OCI-LY3 (cell line): Measurements from ENCODE around the gene CCDC187.

ENCODE experiments used
- H2AFZ ChIP-seq: fragments of 200-600, 300-600 bp; shearing (Covaris generic); 2 replicates; pipeline ENCODE4 v1.6.0; 2014; ENCODE audit warnings: antibody characterized with exemption, low read depth, low read length
- H3K27ac ChIP-seq: fragments of 200-600, 300-600 bp; sonication (generic); 2 replicates; pipeline ENCODE4 v1.5.1; 2014; ENCODE audit warnings: mild to moderate bottlenecking, low read length, moderate library complexity, mixed read lengths
- H3K27me3 ChIP-seq: fragments of 200-600, 300-600 bp; sonication (generic); 2 replicates; pipeline ENCODE4 v1.6.1; 2014; ENCODE audit warnings: low read depth, low read length, mixed read lengths
- H3K36me3 ChIP-seq: fragments of 200-600, 300-600 bp; sonication (generic); replicated peaks from 2 replicates; pipeline ENCODE3; 2014; ENCODE audit warnings: low read depth, low read length, mixed read lengths
- H3K4me1 ChIP-seq: fragments of 300-600, 200-600 bp; sonication (generic); 2 replicates; pipeline ENCODE4 v1.6.1; 2014; ENCODE audit warnings: low read length, mixed read lengths
- H3K4me2 ChIP-seq: fragments of 200-600, 300-600 bp; sonication (generic); 2 replicates; pipeline ENCODE4 v1.6.1; 2014; ENCODE audit warnings: low read length, mixed read lengths
- H3K4me3 ChIP-seq: fragments of 300-600, 200-600 bp; sonication (generic); 2 replicates; pipeline ENCODE4 v1.5.1; 2014; ENCODE audit warnings: antibody characterized with exemption, mild to moderate bottlenecking, low read length, moderate library complexity
- H3K79me2 ChIP-seq: fragments of 300-600, 200-600 bp; shearing (Covaris generic); 2 replicates; pipeline ENCODE4 v1.6.1; 2014; ENCODE audit warnings: mild to moderate bottlenecking, low read length, mixed read lengths
- H3K9ac ChIP-seq: fragments of 300-600, 200-600 bp; shearing (Covaris generic); 2 replicates; pipeline ENCODE4 v1.6.0; 2014; ENCODE audit warnings: mild to moderate bottlenecking, low read length, moderate library complexity
- H3K9me3 ChIP-seq: fragments of 200-600, 300-600 bp; shearing (Covaris generic); 2 replicates; pipeline ENCODE4 v1.6.1; 2014; ENCODE audit warnings: low read length, mixed read lengths; ENCODE audit not compliant: insufficient read depth
- H4K20me1 ChIP-seq: fragments of 200-600, 300-600 bp; sonication (generic); 2 replicates; pipeline ENCODE4 v1.6.1; 2016; ENCODE audit warnings: low read length, mixed read lengths; ENCODE audit not compliant: insufficient read depth
- CTCF ChIP-seq: fragments of 200-600, 300-600 bp; sonication (generic); IDR thresholded peaks from 2 replicates; pipeline ENCODE4 v1.5.1; 2014; ENCODE audit warnings: antibody characterized with exemption, low read length, low read depth
- EZH2phosphoT487 ChIP-seq: fragments of 200-600 bp; shearing (Covaris generic); IDR thresholded peaks from 2 replicates; pipeline ENCODE4 v1.6.1; 2018; ENCODE audit warnings: antibody characterized with exemption, mixed run types, low read depth

The CCDC187 gene

DNA sequence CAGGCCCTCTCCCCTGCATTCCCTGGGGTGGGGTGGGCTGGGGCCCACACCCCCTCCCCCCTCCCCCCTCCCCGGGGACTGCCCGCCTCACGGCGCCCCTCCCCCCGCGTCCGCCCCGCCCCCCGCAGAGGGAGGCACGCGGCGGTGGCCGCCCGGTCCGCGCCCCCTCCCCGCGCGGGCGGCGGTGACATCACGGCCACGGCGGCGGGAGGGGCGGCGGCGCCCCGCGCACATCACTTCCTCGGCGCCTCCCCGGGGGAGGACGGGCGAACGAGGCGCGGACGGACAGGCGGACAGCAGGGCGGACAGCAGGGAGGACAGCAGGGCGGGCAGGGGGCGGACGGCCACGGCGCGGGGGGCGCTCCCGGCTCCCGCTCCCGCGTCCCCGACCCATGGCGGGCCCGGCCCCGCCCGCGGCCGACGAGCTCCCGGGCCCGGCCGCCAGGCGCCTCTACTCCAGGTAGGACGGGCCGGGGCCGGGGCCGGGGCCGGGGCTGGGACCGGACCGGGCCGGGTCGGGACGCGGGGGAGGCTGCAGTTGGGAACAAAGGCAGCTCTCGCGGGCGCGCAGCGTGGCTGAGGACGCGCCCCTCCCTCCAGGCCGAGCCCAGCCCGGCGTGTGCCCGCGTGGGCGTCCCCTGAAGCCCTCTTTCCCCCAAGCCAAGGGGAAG lies 23.5 kb upstream of the CCDC187 start, which contains the start of gene GPSM1:
Gene GPSM1 (plus strand): TSS at position 236 of the 671 bp plus-strand sequence. CDS start 157 bp downstream, at position 393.
- TF ChIP-seq CTCF (no peak), EZH2phosphoT487 (no peak)
- Histone ChIP-seq H3K4me1 (peaks cover 25% of the 10 kb centered on the region; the same call in 1 of the 2 replicates), H3K79me2 (no peaks in the 10 kb centered on the region), H3K9me3 (no peaks in the 10 kb centered on the region), H3K27me3 (no peaks in the 10 kb centered on the region), H3K36me3 (no peaks in the 10 kb centered on the region), H3K4me3 (peak within 1 kb of the TSS; percentile 84), H2AFZ (peak within 1 kb of the TSS; percentile 84), H3K27ac (no peak within 1 kb of the TSS), H4K20me1 (no peaks in the 10 kb centered on the region), H3K4me2 (peak within 1 kb of the TSS; percentile 95), H3K9ac (peak within 1 kb of the TSS; percentile 79)

GRCh38 chr9:136326761-136327303 lies 22.9 kb upstream of the CCDC187 start:
- H3K4me2 ChIP-seq, result peak overlapping the region; percentile 95
- no peaks in the 10 kb centered on the region for H3K9me3 ChIP-seq
- no peak overlapping the region for H3K27ac ChIP-seq
- no peaks in the 10 kb centered on the region for H3K27me3 ChIP-seq
- no peaks in the 10 kb centered on the region for H3K36me3 ChIP-seq
- peak overlapping the region; percentile 84 for H2AFZ ChIP-seq
- no peaks in the 10 kb centered on the region for H3K79me2 ChIP-seq
- H3K4me3 ChIP-seq, result peak overlapping the region; percentile 84
- TF ChIP-seq EZH2phosphoT487 (no peak), CTCF (no peak)
- H3K4me1 ChIP-seq, result peaks cover 21% of the 10 kb centered on the region; the same call in 1 of the 2 replicates
- peak overlapping the region; percentile 79 for H3K9ac ChIP-seq
- H4K20me1 ChIP-seq, result no peaks in the 10 kb centered on the region

DNA sequence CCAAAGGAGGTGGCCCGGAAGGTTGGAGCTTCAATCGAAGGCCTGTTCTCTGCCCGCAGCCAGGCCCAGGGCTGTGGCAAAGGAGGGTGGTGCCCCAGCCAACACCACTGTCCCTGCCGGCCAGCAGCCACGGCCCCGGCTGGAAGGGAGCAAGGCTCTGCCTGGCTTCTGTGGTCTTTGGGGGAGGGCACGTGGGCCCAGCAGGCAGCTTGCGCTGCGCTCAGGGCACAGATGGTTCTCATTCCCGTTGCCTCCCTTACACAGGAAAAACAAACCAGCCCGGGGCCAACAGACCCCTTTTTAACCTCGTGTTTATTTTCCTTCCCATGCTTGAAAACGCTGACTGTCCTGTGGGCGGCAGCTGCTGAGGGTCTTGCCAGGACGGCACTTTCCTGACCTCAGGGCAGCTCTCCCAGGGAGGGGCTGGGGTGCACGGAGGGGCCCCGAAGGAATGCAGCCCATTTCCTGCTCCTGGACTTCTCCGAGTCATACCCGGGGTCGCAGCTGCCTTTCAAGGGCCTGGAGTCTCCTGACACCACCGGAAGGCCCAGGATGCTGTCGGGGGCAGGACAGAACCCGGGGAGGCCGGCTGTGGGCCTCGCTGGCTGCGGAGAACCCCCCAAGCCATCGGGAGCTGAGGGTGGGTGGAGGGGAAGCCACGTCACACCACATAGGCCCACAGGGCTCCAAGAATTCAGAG lies 22.3 kb upstream of the CCDC187 start:
- H3K9ac ChIP-seq, result peak overlapping the region; percentile 79; the same call in 1 of the 2 replicates
- H3K4me1 ChIP-seq, result peaks cover 18% of the 10 kb centered on the region; the same call in 1 of the 2 replicates
- H3K4me2 ChIP-seq, result peak overlapping the region; percentile 95

More for the DNA sequence above, 22.3 kb upstream of the CCDC187 start:
- Histone ChIP-seq H3K36me3 (no peaks in the 10 kb centered on the region), H2AFZ (no peak overlapping the region), H3K27ac (no peak overlapping the region), H3K79me2 (no peaks in the 10 kb centered on the region), H3K9me3 (no peaks in the 10 kb centered on the region), H3K27me3 (no peaks in the 10 kb centered on the region), H4K20me1 (no peaks in the 10 kb centered on the region), H3K4me3 (peak overlapping the region; percentile 84)
- TF ChIP-seq CTCF, result no peak
- TF ChIP-seq EZH2phosphoT487, result no peak
